Measurements from ENCODE around the gene ENOX1. TPM values are rescaled to one million over a fixed set of nuclear protein-coding genes. Genes with fewer than 3 reads are reported as not detected.
A peak's percentile ranks its signal among the peaks of the same experiment; 100 is the strongest.

The ENOX1 gene
- total RNA-seq, 1 experiment from 2014 or later, result 1.8 TPM

DNA sequence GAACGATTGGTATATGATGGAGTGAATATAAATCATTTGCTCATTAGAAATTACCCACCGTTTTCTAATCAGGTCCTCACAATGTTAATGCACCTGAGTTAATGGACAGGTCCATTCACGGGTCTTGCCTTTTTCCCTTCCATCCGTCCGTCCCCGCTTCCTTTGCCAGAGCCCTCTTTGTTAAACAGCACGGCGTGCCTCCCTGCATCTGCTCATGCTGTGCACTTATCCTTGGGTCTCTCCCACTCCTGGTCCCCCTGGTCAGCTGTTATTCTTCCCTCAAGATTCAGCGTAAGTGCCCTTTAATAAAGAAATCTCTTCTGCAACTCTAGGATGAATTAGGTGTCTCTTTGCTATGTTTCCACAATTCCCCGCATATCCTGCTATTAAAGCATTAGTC is 438.9 kb downstream of the ENOX1 start:
- no TSS peak for BruUV-seq (replicated peaks)
- Mint-ChIP-seq H3K9me3 (ENCODE audit: unreplicated experiment) (no peaks in the 10 kb centered on the region), H3K4me1 (ENCODE audit: insufficient read depth, unreplicated experiment) (peaks cover 9% of the 10 kb centered on the region), H3K36me3 (ENCODE audit: insufficient read depth, unreplicated experiment) (no peaks in the 10 kb centered on the region), H3K4me3 (ENCODE audit: unreplicated experiment) (no peak overlapping the region), H3K27ac (ENCODE audit: low read depth, unreplicated experiment) (no peak overlapping the region), H3K27me3 (ENCODE audit: insufficient read depth, unreplicated experiment) (no peaks in the 10 kb centered on the region)
- POLR2A ChIA-PET, result interaction anchor here (0.6 kb wide), 1 partner anchor 390 kb away, joined by 3 read pairs; no protein-coding TSS in a partner anchor
- intact Hi-C loops (cut with micrococcal nuclease), result no loop called here
- TF ChIP-seq, protein P1, sequence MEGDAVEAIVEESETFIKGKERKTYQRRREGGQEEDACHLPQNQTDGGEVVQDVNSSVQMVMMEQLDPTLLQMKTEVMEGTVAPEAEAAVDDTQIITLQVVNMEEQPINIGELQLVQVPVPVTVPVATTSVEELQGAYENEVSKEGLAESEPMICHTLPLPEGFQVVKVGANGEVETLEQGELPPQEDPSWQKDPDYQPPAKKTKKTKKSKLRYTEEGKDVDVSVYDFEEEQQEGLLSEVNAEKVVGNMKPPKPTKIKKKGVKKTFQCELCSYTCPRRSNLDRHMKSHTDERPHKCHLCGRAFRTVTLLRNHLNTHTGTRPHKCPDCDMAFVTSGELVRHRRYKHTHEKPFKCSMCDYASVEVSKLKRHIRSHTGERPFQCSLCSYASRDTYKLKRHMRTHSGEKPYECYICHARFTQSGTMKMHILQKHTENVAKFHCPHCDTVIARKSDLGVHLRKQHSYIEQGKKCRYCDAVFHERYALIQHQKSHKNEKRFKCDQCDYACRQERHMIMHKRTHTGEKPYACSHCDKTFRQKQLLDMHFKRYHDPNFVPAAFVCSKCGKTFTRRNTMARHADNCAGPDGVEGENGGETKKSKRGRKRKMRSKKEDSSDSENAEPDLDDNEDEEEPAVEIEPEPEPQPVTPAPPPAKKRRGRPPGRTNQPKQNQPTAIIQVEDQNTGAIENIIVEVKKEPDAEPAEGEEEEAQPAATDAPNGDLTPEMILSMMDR (IDR thresholded peaks at IDR 0.05; ENCODE audit: unreplicated experiment), result no peak
- no peak for DNase-seq (ENCODE audit: unreplicated experiment)
- CTCF ChIA-PET, result no interaction called here

DNA sequence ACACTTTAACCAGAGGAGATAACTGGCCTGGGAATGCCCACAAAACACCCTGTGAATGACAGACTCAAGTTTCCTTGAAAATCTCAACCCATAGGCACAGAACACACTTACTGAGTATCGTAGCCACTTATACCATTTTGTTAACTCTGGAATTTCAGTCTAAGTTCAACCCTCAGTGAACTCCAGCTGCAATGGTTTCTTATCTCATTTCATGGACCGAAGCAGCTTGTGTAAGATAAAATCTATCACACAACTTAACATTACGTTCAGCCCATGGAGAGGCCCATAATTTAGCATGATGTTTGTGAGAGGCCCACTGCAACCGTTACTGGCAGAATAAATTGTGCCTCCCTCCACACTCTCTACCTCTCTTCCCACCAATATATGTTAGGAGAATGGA is 440.3 kb downstream of the ENOX1 start:
- TF ChIP-seq, protein P1 (IDR thresholded peaks at IDR 0.05; ENCODE audit: unreplicated experiment), result no peak
- Mint-ChIP-seq H3K9me3 (ENCODE audit: unreplicated experiment) (no peaks in the 10 kb centered on the region), H3K4me1 (ENCODE audit: insufficient read depth, unreplicated experiment) (peaks cover 9% of the 10 kb centered on the region), H3K4me3 (ENCODE audit: unreplicated experiment) (no peak overlapping the region), H3K27ac (ENCODE audit: low read depth, unreplicated experiment) (no peak overlapping the region), H3K36me3 (ENCODE audit: insufficient read depth, unreplicated experiment) (no peaks in the 10 kb centered on the region), H3K27me3 (ENCODE audit: insufficient read depth, unreplicated experiment) (no peaks in the 10 kb centered on the region)
- ChIA-PET POLR2A (interaction anchor here (1.1 kb wide), 1 partner anchor 10 kb away, joined by 4 read pairs; no protein-coding TSS in a partner anchor), CTCF (interaction anchor here (0.9 kb wide), 1 partner anchor 32 kb away, joined by 4 read pairs; no protein-coding TSS in a partner anchor)
- DNase-seq (ENCODE audit: unreplicated experiment), result no peak
- intact Hi-C loops (cut with micrococcal nuclease), result no loop called here
- no TSS peak for BruUV-seq (replicated peaks)

DNA sequence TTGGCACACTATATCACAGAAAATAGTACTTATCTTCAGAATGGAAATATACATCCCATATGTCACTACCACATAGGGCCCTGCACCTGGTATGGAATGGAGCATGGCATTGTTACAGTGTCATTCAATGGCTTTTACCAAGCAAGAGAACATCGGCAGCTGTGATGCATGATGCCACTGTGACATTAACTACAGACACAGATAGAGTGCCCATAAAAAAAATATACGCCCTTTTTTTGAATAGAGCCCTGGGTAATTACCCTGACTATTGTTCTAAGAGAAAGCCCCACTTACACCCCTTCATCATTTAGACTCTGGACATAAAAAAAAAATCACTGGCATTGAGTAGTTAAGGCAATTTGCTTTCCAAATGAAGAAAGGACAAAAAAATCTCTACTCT is 443.1 kb downstream of the ENOX1 start:
- no peaks in the 10 kb centered on the region for H3K36me3 Mint-ChIP-seq (ENCODE audit: insufficient read depth, unreplicated experiment)
- TF ChIP-seq, protein P1 (IDR thresholded peaks at IDR 0.05; ENCODE audit: unreplicated experiment), result no peak
- no peaks in the 10 kb centered on the region for H3K9me3 Mint-ChIP-seq (ENCODE audit: unreplicated experiment)
- no TSS peak for BruUV-seq (replicated peaks)
- DNase-seq (ENCODE audit: unreplicated experiment), result no peak
- no peak overlapping the region for H3K4me3 Mint-ChIP-seq (ENCODE audit: unreplicated experiment)
- peaks cover 9% of the 10 kb centered on the region for H3K4me1 Mint-ChIP-seq (ENCODE audit: insufficient read depth, unreplicated experiment)
- POLR2A ChIA-PET, result interaction anchor here (0.7 kb wide), 1 partner anchor 319 kb away, joined by 3 read pairs; no protein-coding TSS in a partner anchor
- H3K27me3 Mint-ChIP-seq (ENCODE audit: insufficient read depth, unreplicated experiment), result no peaks in the 10 kb centered on the region
- intact Hi-C loops (cut with micrococcal nuclease), result no loop called here
- no peak overlapping the region for H3K27ac Mint-ChIP-seq (ENCODE audit: low read depth, unreplicated experiment)
- CTCF ChIA-PET, result no interaction called here

DNA sequence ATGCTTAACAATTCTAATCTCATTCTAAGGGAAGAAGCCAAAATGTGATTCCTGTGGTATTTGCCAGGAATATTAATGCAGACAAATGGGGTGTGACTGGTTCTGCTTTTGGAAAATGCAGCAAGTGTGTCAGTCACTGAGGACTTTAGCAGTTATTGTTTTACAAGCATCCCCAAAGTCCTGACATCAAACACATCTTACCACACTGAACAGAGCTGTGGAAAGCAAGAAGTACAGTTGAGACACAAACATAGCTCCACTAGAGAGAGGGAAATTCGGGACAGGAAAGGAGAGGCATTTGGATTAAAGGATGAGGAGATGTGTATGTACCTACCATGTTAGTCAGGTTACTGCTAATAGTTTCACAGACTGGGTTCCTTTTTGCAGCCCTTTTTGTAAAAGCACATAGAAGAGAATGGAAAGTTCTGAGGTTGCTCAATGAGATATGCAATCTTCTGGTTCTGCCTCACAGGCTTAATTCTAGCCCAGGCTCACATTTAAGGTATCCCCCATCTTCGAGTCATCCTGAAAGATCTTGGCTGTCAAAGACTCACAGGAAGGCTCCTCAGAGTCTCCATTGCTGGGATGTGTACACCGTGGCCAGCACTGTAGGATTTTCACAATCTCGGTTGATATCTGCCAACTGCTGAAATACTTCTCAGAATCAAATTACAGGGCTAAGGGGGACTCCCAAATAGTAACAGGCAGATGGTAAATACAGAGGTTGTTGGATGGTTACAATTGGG is 446.8 kb downstream of the ENOX1 start:
- Mint-ChIP-seq H3K27me3 (ENCODE audit: insufficient read depth, unreplicated experiment) (no peaks in the 10 kb centered on the region), H3K9me3 (ENCODE audit: unreplicated experiment) (no peaks in the 10 kb centered on the region), H3K4me3 (ENCODE audit: unreplicated experiment) (no peak overlapping the region), H3K27ac (ENCODE audit: low read depth, unreplicated experiment) (no peak overlapping the region), H3K4me1 (ENCODE audit: insufficient read depth, unreplicated experiment) (no peaks in the 10 kb centered on the region), H3K36me3 (ENCODE audit: insufficient read depth, unreplicated experiment) (no peaks in the 10 kb centered on the region)
- intact Hi-C loops (cut with micrococcal nuclease), result no loop called here
- ChIA-PET POLR2A (interaction anchor here (0.9 kb wide), 1 partner anchor 13 kb away, joined by 3 read pairs; no protein-coding TSS in a partner anchor), CTCF (no interaction called here)
- DNase-seq (ENCODE audit: unreplicated experiment), result peak; percentile 2
- TF ChIP-seq, protein P1 (IDR thresholded peaks at IDR 0.05; ENCODE audit: unreplicated experiment), result no peak
- no TSS peak for BruUV-seq (replicated peaks)

All from MCF 10A (cell line).